K562 (cell line): ENCODE measurements around the gene NCF2. TPM values are rescaled to one million over a fixed set of nuclear protein-coding genes. Genes with fewer than 3 reads are reported as not detected.

Experiments
- ARID1B ChIP-seq: fragments of 450-650 bp; IDR thresholded peaks from 2 replicates; pipeline ENCODE4 v1.6.1; 2016; ENCODE audit warnings: antibody characterized with exemption, mild to moderate bottlenecking, inconsistent platforms
- ARNT ChIP-seq, 2 experiments: fragments of 450-650 bp; IDR thresholded peaks; 2 replicates each; pipeline ENCODE4 v1.6.1; 2016; ENCODE audit warnings: mild to moderate bottlenecking in 1 of 2
- CCNT2 ChIP-seq: IDR thresholded peaks from 2 replicates; pipeline ENCODE4 v1.6.1; 2011; ENCODE audit warnings: borderline replicate concordance, low read depth, mild to moderate bottlenecking, moderate library complexity, mixed read lengths, low read length; ENCODE audit not compliant: insufficient read length; ENCODE audit errors: extremely low read depth
- CREB3 ChIP-seq: fragments of 450-650 bp; conservative IDR thresholded peaks from 2 replicates; pipeline ENCODE4 v1.6.1; 2016; ENCODE audit warnings: missing genetic modification characterization, low read depth, mild to moderate bottlenecking, missing compliant biosample characterization, moderate library complexity
- FOSL1 ChIP-seq: fragments of 200-800 bp; sonication (Bioruptor generic); conservative IDR thresholded peaks from 2 replicates; pipeline ENCODE4 v1.6.1; 2016; ENCODE audit warnings: missing genetic modification characterization, missing compliant biosample characterization
- FOXJ2 ChIP-seq: fragments of 200-800 bp; sonication (Bioruptor generic); IDR thresholded peaks from 2 replicates; pipeline ENCODE4 v1.6.1; 2016; ENCODE audit warnings: missing genetic modification characterization, missing compliant biosample characterization
- GATAD2B ChIP-seq: fragments of 450-650 bp; IDR thresholded peaks from 2 replicates; pipeline ENCODE4 v1.6.1; 2017; ENCODE audit warnings: mild to moderate bottlenecking, borderline replicate concordance
- GTF2B ChIP-seq: IDR thresholded peaks from 2 replicates; pipeline ENCODE4 v1.6.1; 2011; ENCODE audit not compliant: insufficient read length; ENCODE audit errors: extremely low read depth
- HNRNPK ChIP-seq: fragments of 200-400 bp; formaldehyde crosslinking; IDR thresholded peaks from one replicate; pipeline ENCODE4 v1.6.1; 2018; ENCODE audit warnings: mild to moderate bottlenecking, low read depth, low read length; ENCODE audit not compliant: poor library complexity, severe bottlenecking
- PCBP2 ChIP-seq: fragments of 200-400 bp; formaldehyde crosslinking; IDR thresholded peaks from 2 replicates; pipeline ENCODE4 v1.6.1; 2018; ENCODE audit warnings: low read length, low read depth, mild to moderate bottlenecking, moderate library complexity; ENCODE audit not compliant: poor library complexity, severe bottlenecking
- POLR2AphosphoS2 ChIP-seq: IDR thresholded peaks from 2 replicates; pipeline ENCODE4 v1.6.1; 2012; ENCODE audit warnings: low read length, improper control_type of control experiment
- RFX7 ChIP-seq: fragments of 250-450 bp; sonication (Bioruptor Pico); IDR thresholded peaks from 2 replicates; pipeline ENCODE4 v1.5.1; 2021; ENCODE audit warnings: mild to moderate bottlenecking
- RNF2 ChIP-seq: sonication (generic); IDR thresholded peaks from 2 replicates; pipeline ENCODE4 v1.6.1; 2016
- SMARCA5 ChIP-seq: fragments of 450-650 bp; IDR thresholded peaks from 2 replicates; pipeline ENCODE4 v1.6.1; 2016
- SMARCB1 ChIP-seq: IDR thresholded peaks from 2 replicates; pipeline ENCODE4 v1.6.1; 2011; ENCODE audit warnings: improper control_type of control experiment, low read depth; ENCODE audit not compliant: insufficient read length
- TEAD1 ChIP-seq, 2 experiments: fragments of 450-650 bp in 1 of 2; sonication (generic) in 1 of 2; formaldehyde crosslinking; IDR thresholded peaks; 2 replicates each; pipeline versions ENCODE4 v1.4.0 to v1.8.0; 2020 to 2022; ENCODE audit warnings: mild to moderate bottlenecking in 2 of 2, missing genetic modification reagents in 1 of 2
- TSHZ1 ChIP-seq: fragments of 250-450 bp; sonication (Bioruptor Pico); IDR thresholded peaks from 2 replicates; pipeline ENCODE4 v1.4.0; 2020; ENCODE audit warnings: mild to moderate bottlenecking, moderate library complexity
- ZKSCAN1 ChIP-seq: fragments of 150-350 bp; IDR thresholded peaks from 2 replicates; pipeline ENCODE4 v1.6.1; 2016; ENCODE audit warnings: low read depth, low read length
- ZNF12 ChIP-seq: sonication (generic); formaldehyde crosslinking; IDR thresholded peaks from 2 replicates; pipeline ENCODE4 v1.4.0; 2020; ENCODE audit warnings: mild to moderate bottlenecking, missing genetic modification reagents
- ZNF121 ChIP-seq: sonication (generic); formaldehyde crosslinking; conservative IDR thresholded peaks from 2 replicates; pipeline ENCODE4 v1.8.0; 2022; ENCODE audit warnings: missing genetic modification reagents
- ZNF212 ChIP-seq: fragments of 450-650 bp; formaldehyde crosslinking; IDR thresholded peaks from 2 replicates; pipeline ENCODE4 v1.4.0; 2020; ENCODE audit warnings: mild to moderate bottlenecking
- ZNF586 ChIP-seq: fragments of 450-650 bp; formaldehyde crosslinking; conservative IDR thresholded peaks from 2 replicates; pipeline ENCODE4 v1.4.0; 2020; ENCODE audit warnings: mild to moderate bottlenecking, moderate library complexity
- ZNF696 ChIP-seq: fragments of 250-450 bp; sonication (Bioruptor Pico); conservative IDR thresholded peaks from 2 replicates; pipeline ENCODE4 v1.4.0; 2020; ENCODE audit warnings: mild to moderate bottlenecking, moderate library complexity
- polyA plus RNA-seq, 8 experiments: library from polyadenylated mRNA; depleted of rRNA in 4 of 8; stranded (reverse) in 5 of 8; unstranded in 3 of 8; fragments of >200 nt; fragmentation: Nextera tagmentation in 2 of 8; fragmentation: Illumina TruSeq in 1 of 8; extraction: Ambion mirVana in 2 of 8; extraction: Trizol in 1 of 8; gene quantifications; 2 replicates each; pipeline versions ENCODE4 v1.2.1 to v1.2.3, GENCODE V29; 2011 to 2014; ENCODE audit warnings: inconsistent platforms in 1 of 8, missing spikeins in 1 of 8
- total RNA-seq, 7 experiments: library from RNA; depleted of rRNA in 6 of 7; stranded (reverse); fragments of >200 nt in 6 of 7; fragmentation: Illumina TruSeq in 2 of 7; extraction: Trizol in 2 of 7; gene quantifications; 2 replicates each; pipeline versions ENCODE4 v1.2.1 to v1.2.3, GENCODE V29; 2011 to 2021; ENCODE audit warnings: low replicate concordance in 1 of 7
- TF ChIP-seq, protein P1 (sequence below): fragments of 450-650 bp; formaldehyde crosslinking; IDR thresholded peaks from 2 replicates; pipeline ENCODE4 v1.4.0; 2022; ENCODE audit warnings: mild to moderate bottlenecking, moderate library complexity

NCF2 gene
- total and polyA plus RNA-seq, 9 of the 15 experiments (the other 6 are each of a cell fraction or from before 2014, with no cell fraction given): 0.07 to 0.54 (median 0.16) TPM; not detected in 3

DNA sequence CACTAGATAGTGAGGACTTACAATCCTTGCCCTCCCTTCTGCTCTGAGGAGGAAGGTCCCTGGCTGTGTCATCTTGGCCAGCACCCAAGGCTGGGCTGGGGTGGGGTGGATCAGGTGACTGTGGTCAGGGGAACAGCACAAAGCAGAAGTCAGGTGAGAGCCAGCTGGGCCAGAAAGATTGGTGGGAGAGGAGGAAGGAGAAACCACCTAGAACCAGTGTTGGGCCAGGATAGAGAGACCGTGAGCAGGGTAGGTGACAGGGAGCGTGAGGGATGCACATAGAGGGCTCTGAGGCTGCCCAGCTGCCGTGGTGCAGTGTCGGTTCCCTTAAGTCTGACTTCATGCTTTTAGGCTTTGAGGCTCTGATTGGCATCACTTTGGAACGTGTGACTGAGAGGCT is 22.7 kb downstream of the NCF2 start (continued):
- TF ChIP-seq CREB3 (tag) (no peak), FOSL1 (tag) (peak; percentile 61), ZKSCAN1 (no peak), ZNF12 (CRISPR knock-in tag) (no peak), GTF2B (no peak), POLR2AphosphoS2 (no peak), SMARCB1 (no peak), FOXJ2 (tag) (peak; percentile 95), ZNF586 (CRISPR knock-in tag) (no peak), ARNT (IDR thresholded peaks at IDR 0.05) (no peak), TEAD1 (CRISPR knock-in tag; IDR thresholded peaks at IDR 0.05) (0 out of 4 replicates have a peak, but pooled peaks of 1 of the 2 experiments have one; percentile 21), ARID1B (peak; percentile 83), ZNF121 (no peak), GATAD2B (no peak), CCNT2 (no peak), TSHZ1 (CRISPR knock-in tag) (no peak), HNRNPK (no peak), RNF2 (no peak; the same call in 1 of the 2 replicates), PCBP2 (no peak), ZNF696 (CRISPR knock-in tag) (no peak), SMARCA5 (no peak), RFX7 (CRISPR knock-in tag) (no peak), ZNF212 (CRISPR knock-in tag) (no peak)
- TF ChIP-seq, protein P1, sequence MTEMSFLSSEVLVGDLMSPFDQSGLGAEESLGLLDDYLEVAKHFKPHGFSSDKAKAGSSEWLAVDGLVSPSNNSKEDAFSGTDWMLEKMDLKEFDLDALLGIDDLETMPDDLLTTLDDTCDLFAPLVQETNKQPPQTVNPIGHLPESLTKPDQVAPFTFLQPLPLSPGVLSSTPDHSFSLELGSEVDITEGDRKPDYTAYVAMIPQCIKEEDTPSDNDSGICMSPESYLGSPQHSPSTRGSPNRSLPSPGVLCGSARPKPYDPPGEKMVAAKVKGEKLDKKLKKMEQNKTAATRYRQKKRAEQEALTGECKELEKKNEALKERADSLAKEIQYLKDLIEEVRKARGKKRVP (CRISPR knock-in tag): 0 out of 2 replicates have a peak, but pooled peaks have one; percentile 25
